Jurkat, Clone E6-1 (cell line): ENCODE results near the gene MPPED1.

ENCODE experiments used
- DNase-seq: peaks from one replicate; pipeline ENCODE4 v3.0.0-alpha.2; 2011; ENCODE audit warnings: low read depth, low spot score
- H3K4me3 ChIP-seq: 2 replicates; pipeline ENCODE4 v1.5.1; 2011; ENCODE audit warnings: mild to moderate bottlenecking, low read length, control low read depth, moderate library complexity

The MPPED1 gene

DNA sequence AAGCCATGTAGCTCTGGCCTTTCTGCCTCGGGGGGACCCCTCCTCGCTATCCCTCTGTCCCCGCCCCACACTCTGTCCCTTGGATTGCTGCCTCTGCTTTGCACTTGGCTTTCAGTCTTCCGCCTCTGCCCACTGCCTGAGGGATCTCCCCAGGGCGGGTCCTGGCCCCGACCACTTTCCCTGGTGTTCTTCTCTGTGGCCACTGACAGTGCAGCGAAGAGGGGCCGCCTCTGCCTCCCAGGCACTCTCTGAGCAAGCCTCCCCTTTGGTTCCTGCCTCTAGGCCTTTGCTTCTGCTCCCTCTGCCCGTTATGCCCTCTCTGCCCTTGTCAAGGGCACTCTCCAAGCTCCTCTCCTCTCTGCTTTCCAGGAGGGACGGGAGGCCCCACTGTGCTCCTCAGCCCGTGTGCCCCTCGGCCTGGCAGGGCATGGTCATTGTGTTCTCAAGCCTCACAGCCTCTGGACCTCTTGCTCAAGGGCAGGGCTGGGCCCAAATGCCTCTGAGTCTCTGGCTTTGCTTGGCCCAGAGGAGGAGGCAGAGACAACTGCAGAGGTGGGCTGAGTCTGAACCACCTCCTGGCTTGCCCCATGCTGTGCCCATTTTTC is 5.5 kb upstream of the MPPED1 start:
- no peak overlapping the region for H3K4me3 ChIP-seq
- no peak for DNase-seq

DNA sequence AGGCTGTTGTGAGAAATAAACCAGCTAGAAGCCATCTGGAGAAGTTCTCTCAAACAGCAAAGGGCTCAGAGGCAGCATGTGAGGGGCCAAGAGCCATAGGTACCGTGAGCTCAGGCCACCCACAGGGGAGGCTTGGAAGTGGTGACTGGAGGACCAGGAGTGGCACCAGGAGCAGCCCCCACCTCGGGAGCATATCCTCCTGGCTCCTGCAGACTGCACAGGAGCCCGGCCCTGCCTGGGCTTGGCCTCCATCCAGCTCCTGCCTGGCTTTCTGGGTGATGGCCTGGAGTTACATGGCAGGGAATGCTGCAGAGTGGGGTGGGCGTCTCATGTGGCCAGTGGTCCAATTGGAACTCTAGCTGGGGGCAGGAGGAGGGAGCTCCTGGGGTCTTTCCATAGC is 4.2 kb upstream of the MPPED1 start:
- no peak overlapping the region for H3K4me3 ChIP-seq
- no peak for DNase-seq

DNA sequence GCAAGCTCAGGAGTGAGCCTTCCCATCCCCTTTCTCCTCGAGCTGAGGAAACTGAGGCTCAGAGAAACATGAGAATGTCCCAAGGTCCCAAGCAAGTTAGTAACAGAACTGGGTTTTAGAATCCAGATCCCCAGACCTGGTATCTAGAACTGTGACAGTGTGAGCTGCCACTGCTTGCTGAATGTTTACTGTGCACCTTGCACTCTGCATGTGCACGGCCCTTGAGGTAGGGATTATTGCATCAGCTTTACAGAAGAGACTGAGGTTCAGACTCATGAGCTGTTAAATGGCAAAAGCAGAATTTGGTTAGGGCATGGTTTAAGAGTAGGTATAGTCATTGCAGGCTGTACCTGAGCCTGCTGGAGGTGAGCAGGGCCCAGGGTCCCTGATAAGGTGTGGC is 3.8 kb upstream of the MPPED1 start:
- H3K4me3 ChIP-seq: no peak overlapping the region
- no peak for DNase-seq

DNA sequence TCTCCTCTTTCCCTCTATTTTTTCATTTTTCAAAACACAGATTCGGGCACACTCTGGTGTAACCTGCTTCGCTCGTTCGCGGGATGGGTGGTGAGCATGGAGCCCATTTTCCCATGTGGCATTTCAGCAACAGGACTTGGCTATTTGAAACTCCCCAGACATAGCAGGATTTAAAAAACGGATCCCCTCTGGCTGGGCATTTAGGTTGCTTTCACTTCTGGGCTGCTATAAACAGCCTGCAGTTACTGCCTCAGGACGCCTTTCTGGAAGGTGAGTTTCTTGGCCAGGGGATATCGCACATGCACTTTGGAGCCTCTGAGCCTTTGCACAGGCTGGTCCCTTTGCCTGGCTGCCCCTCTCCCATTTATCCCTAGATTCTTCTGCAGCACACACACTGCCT is 2.8 kb upstream of the MPPED1 start:
- DNase-seq: no peak
- H3K4me3 ChIP-seq: no peak overlapping the region

DNA sequence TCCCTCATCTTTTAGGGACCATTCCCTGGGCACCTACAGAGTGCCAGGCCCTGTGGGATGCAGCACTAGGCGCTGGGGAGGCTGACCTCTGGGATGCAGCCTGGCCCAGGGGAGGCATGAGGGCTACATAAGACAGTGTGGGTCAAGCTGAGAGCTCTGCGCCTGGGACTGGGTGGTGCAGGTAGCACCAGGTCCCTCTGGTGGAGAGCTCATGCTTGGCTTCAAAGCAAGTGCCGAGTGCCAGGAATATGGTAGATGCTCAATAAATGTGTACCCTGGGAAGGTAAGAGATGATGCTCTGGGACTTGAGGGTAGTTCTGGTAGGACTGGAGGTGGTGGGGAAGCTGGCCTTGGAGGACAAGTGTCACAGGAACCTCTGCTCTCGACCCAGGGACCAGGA is 2.0 kb upstream of the MPPED1 start:
- no peak overlapping the region for H3K4me3 ChIP-seq
- no peak for DNase-seq

- H3K4me3 ChIP-seq: no peak overlapping the region
- DNase-seq: no peak
Observed at GRCh38 chr22:43411040-43411868, 560 bp upstream of the MPPED1 start.

GRCh38 chr22:43412808-43413795 is 1.3 kb downstream of the MPPED1 start:
- no peak overlapping the region for H3K4me3 ChIP-seq
- DNase-seq: no peak

- no peak overlapping the region for H3K4me3 ChIP-seq
- DNase-seq: no peak
Observed at GRCh38 chr22:43413826-43414225, 2.0 kb downstream of the MPPED1 start.

- H3K4me3 ChIP-seq: no peak overlapping the region
- no peak for DNase-seq
Observed at GRCh38 chr22:43415681-43416080, 3.9 kb downstream of the MPPED1 start.

DNA sequence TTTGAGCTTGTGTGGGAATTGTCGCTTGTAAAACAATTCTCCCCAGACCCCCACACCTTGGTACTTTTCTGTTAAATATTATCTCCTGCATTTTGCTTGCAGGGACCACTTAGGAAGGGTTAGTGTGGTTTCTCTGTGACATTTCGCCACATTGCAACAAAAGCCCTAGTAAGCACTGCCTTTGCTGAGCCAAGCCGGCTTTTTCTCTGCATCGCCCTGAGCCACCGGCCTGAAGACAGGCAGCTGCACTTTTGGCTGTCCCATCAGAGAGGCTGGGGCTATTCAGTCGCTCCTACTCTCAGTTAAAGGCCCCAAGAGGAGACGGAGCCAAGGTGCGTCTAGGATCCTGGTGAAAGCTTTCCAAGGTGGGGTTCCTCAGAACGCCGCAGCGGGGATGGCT is 5.7 kb downstream of the MPPED1 start:
- DNase-seq: no peak
- no peak overlapping the region for H3K4me3 ChIP-seq

- DNase-seq: no peak
- H3K4me3 ChIP-seq: no peak overlapping the region
Observed at GRCh38 chr22:43418079-43418825, 6.4 kb downstream of the MPPED1 start.

DNA sequence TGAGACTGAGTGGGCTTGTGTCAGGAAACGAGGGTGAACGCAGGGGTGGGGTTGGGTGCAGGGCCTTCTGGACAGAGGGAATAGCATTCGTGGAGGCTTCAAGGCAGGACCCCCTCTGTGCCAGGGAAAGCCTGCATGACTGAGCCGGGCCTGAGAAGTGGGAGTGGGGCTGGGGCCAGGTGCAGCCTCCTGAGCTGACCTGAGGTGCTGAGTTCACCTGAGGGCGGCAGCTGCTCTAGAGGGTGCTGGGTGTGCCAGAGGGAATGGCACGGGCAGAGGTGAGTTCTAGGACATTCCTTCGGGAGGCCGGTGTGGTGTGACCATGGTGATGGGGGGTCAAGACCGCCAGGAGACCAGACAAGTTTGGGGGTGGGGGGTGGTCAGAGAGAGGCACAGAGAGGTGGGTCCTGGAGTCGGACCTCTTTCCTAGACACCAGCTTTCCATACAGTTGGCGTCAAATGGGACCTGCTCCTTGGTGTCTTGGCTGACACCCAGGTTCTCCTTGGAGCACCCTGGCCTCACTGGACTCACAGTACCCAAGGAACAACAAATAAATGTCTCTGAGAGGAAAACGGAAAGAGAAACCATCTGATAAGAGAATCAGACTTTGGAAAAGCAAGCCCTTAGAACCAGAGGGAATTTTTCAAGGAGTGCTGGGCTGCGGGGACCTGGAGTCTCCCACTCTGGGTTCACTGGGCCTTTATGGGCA is 7.7 kb downstream of the MPPED1 start:
- no peak for DNase-seq
- H3K4me3 ChIP-seq: no peak overlapping the region

- DNase-seq: no peak
- H3K4me3 ChIP-seq: no peak overlapping the region
Observed at GRCh38 chr22:43421046-43421665, 9.3 kb downstream of the MPPED1 start.

- no peak for DNase-seq
- no peak overlapping the region for H3K4me3 ChIP-seq
Observed at GRCh38 chr22:43421914-43422615, 10.3 kb downstream of the MPPED1 start.

GRCh38 chr22:43423046-43423445 is 11.2 kb downstream of the MPPED1 start:
- no peak overlapping the region for H3K4me3 ChIP-seq
- no peak for DNase-seq

DNA sequence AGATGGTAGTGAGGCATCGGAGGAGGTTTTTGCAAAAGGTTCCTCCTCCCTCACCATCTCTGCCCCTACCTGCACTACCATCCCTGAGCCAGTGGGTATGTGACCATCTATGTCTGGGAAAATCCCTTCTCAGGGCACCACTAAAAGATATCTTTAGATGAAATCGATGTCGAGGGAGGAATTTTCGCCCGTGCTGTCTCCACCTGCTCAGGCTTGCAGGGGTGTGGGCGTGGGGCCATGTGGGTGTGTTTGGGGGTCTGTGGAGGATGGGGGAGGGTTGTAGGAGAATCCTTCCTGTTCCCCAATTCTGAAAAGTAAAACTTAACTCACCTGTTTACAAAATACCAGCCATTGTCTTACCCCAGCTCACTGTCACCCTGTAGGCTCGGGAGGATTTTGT is 12.4 kb downstream of the MPPED1 start:
- no peak for DNase-seq
- no peak overlapping the region for H3K4me3 ChIP-seq
